Activated T-cell treated with anti-CD3 and anti-CD28 coated beads, Interleukin-2, amount 50 U/mL, for 4 hours (primary cell): ENCODE data around the gene SLC4A2. TPM values are rescaled to one million over a fixed set of nuclear protein-coding genes. Genes with fewer than 3 reads are reported as not detected.
A peak's percentile ranks its signal among the peaks of the same experiment; 100 is the strongest.
"Not testable (repeated sequence)": the region's sequence is repeated elsewhere in the genome, so short reads cannot be mapped to it uniquely, and the experiment has no call there.

Experiments used
- ATAC-seq, 2 donors: fragments of 200-7000 bp; cut with Tn5 transposase; one replicate each; pipeline ENCODE4 v1.10.0; 2021
- DNase-seq: peaks from one replicate; pipeline ENCODE4 v3.0.0-alpha.2; 2020
- H3K27me3 Mint-ChIP-seq: one replicate; pipeline ENCODE4 v1.8.0; 2021; ENCODE audit warnings: low read depth, mixed read lengths
- H3K36me3 Mint-ChIP-seq: one replicate; pipeline ENCODE4 v1.8.0; 2022; ENCODE audit warnings: mixed read lengths; ENCODE audit not compliant: insufficient read depth
- H3K4me1 Mint-ChIP-seq: one replicate; pipeline ENCODE4 v1.8.0; 2021; ENCODE audit warnings: low read depth, mixed read lengths
- H3K4me3 Mint-ChIP-seq: one replicate; pipeline ENCODE4 v1.8.0; 2021; ENCODE audit warnings: mild to moderate bottlenecking, moderate library complexity, mixed read lengths
- H3K9me3 Mint-ChIP-seq: one replicate; pipeline ENCODE4 v1.8.0; 2021; ENCODE audit warnings: mixed read lengths
- total RNA-seq, 3 donors: library from RNA; stranded (reverse); gene quantifications; one replicate each; pipeline ENCODE4 v1.2.1, GENCODE V29; 2021

Gene SLC4A2, protein sequence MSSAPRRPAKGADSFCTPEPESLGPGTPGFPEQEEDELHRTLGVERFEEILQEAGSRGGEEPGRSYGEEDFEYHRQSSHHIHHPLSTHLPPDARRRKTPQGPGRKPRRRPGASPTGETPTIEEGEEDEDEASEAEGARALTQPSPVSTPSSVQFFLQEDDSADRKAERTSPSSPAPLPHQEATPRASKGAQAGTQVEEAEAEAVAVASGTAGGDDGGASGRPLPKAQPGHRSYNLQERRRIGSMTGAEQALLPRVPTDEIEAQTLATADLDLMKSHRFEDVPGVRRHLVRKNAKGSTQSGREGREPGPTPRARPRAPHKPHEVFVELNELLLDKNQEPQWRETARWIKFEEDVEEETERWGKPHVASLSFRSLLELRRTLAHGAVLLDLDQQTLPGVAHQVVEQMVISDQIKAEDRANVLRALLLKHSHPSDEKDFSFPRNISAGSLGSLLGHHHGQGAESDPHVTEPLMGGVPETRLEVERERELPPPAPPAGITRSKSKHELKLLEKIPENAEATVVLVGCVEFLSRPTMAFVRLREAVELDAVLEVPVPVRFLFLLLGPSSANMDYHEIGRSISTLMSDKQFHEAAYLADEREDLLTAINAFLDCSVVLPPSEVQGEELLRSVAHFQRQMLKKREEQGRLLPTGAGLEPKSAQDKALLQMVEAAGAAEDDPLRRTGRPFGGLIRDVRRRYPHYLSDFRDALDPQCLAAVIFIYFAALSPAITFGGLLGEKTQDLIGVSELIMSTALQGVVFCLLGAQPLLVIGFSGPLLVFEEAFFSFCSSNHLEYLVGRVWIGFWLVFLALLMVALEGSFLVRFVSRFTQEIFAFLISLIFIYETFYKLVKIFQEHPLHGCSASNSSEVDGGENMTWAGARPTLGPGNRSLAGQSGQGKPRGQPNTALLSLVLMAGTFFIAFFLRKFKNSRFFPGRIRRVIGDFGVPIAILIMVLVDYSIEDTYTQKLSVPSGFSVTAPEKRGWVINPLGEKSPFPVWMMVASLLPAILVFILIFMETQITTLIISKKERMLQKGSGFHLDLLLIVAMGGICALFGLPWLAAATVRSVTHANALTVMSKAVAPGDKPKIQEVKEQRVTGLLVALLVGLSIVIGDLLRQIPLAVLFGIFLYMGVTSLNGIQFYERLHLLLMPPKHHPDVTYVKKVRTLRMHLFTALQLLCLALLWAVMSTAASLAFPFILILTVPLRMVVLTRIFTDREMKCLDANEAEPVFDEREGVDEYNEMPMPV
- total RNA-seq, result 100 to 1,000 TPM; 107 to 125 (median 111) TPM

- H3K4me3 Mint-ChIP-seq, result peak within 1 kb of the TSS; percentile 92
- H3K4me1 Mint-ChIP-seq, result peaks cover 32% of the 10 kb centered on the region
- no peaks in the 10 kb centered on the region for H3K9me3 Mint-ChIP-seq
- no peaks in the 10 kb centered on the region for H3K27me3 Mint-ChIP-seq
- peak; percentile 70 for DNase-seq
- H3K36me3 Mint-ChIP-seq, result no peaks in the 10 kb centered on the region
- peak; percentile 4 to 8 for ATAC-seq
Measured at GRCh38 chr7:151059367-151060112, at the start of gene SLC4A2. Gene SLC4A2 (plus strand): TSS chr7:151059589. CDS start chr7:151061988, 2,399 bp downstream.

- ATAC-seq (no peak), DNase-seq (no peak)
- Mint-ChIP-seq H3K9me3 (no peaks in the 10 kb centered on the region), H3K27me3 (no peaks in the 10 kb centered on the region), H3K4me3 (no peak overlapping the region), H3K36me3 (no peaks in the 10 kb centered on the region), H3K4me1 (peaks cover 63% of the 10 kb centered on the region)
Measured at GRCh38 chr7:151010037-151010306, 49.4 kb upstream of the SLC4A2 start.

GRCh38 chr7:151010307-151011096, 48.9 kb upstream of the SLC4A2 start:
- peak overlapping the region; percentile 60 for H3K4me3 Mint-ChIP-seq
- peaks cover 69% of the 10 kb centered on the region for H3K4me1 Mint-ChIP-seq
- peak; percentile 4 for ATAC-seq
- no peaks in the 10 kb centered on the region for H3K27me3 Mint-ChIP-seq
- H3K36me3 Mint-ChIP-seq, result no peaks in the 10 kb centered on the region
- DNase-seq, result no peak
- H3K9me3 Mint-ChIP-seq, result no peaks in the 10 kb centered on the region

DNA sequence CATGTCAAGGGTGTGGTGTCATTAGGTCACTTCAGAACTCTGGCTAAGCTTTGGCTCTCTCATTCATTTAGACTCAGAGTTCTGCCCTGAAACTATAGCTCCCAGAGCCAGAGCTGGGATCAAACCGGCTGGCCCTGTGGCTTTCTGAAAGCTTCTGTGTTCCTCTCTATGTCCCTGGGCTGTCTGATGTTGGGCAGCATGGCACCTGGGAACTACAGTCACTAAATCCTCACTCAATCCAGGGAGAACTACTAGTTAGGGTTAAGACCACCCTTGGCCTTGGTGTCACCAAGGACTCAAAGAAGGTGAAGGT, 48.3 kb upstream of the SLC4A2 start:
- Mint-ChIP-seq H3K4me3 (peak overlapping the region; percentile 60), H3K36me3 (no peaks in the 10 kb centered on the region), H3K4me1 (peaks cover 71% of the 10 kb centered on the region), H3K27me3 (no peaks in the 10 kb centered on the region), H3K9me3 (no peaks in the 10 kb centered on the region)
- DNase-seq (no peak), ATAC-seq (no peak)

- H3K27me3 Mint-ChIP-seq, H3K9me3 Mint-ChIP-seq, H3K36me3 Mint-ChIP-seq, DNase-seq, ATAC-seq: not testable (repeated sequence)
- peaks cover 75% of the 10 kb centered on the region for H3K4me1 Mint-ChIP-seq
- H3K4me3 Mint-ChIP-seq, result peak overlapping the region; percentile 29
Measured at GRCh38 chr7:151011616-151012015, 47.8 kb upstream of the SLC4A2 start.

DNA sequence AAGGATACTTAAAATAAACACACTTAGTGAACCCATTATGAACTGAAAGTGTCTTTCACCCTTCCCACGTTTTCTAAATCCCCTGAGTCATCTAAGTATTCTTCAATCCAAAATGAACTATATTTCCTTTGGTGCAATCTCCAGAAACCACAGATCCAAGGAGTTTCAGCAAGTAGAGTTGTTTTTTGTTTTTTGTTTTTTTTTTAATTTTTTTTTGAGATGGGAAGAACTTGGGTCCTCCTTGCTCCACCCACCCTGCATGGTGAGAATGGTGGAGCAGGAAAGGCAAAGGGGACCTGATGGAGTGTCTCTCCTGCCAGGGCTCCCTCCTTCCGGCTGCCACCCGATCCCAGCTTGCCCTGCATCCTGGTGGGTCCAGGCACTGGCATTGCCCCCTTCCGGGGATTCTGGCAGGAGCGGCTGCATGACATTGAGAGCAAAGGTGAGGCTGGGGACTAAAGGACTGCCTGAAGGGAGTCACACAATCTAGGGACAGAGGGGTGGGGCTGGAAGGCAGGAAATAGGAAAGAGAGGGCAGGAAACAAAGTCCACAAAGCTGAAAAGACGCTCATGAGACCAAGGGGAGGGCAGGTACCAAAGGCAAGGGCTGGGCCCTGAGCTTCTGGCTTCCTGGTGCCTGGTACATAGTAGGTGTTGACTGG, 47.2 kb upstream of the SLC4A2 start:
- ATAC-seq, result no peak
- Mint-ChIP-seq H3K36me3 (no peaks in the 10 kb centered on the region), H3K9me3 (no peaks in the 10 kb centered on the region), H3K4me3 (peak overlapping the region; percentile 37), H3K27me3 (no peaks in the 10 kb centered on the region), H3K4me1 (peaks cover 79% of the 10 kb centered on the region)
- no peak for DNase-seq

- no peak for ATAC-seq
- Mint-ChIP-seq H3K27me3 (no peaks in the 10 kb centered on the region), H3K4me1 (peaks cover 79% of the 10 kb centered on the region), H3K4me3 (peak overlapping the region; percentile 37), H3K36me3 (no peaks in the 10 kb centered on the region), H3K9me3 (no peaks in the 10 kb centered on the region)
- no peak for DNase-seq
Measured at GRCh38 chr7:151012911-151013347, 46.5 kb upstream of the SLC4A2 start.

GRCh38 chr7:151013356-151013732, 46.0 kb upstream of the SLC4A2 start:
- peaks cover 79% of the 10 kb centered on the region for H3K4me1 Mint-ChIP-seq
- peaks cover 2% of the 10 kb centered on the region for H3K27me3 Mint-ChIP-seq
- peak; percentile 0 to 2 for ATAC-seq
- DNase-seq, result no peak
- H3K4me3 Mint-ChIP-seq, result no peak overlapping the region
- H3K36me3 Mint-ChIP-seq, result no peaks in the 10 kb centered on the region
- H3K9me3 Mint-ChIP-seq, result no peaks in the 10 kb centered on the region

GRCh38 chr7:151013733-151014497, 45.5 kb upstream of the SLC4A2 start:
- ATAC-seq (peak; percentile 45 to 46), DNase-seq (peak; percentile 70)
- Mint-ChIP-seq H3K27me3 (peaks cover 3% of the 10 kb centered on the region), H3K36me3 (no peaks in the 10 kb centered on the region), H3K4me3 (peak overlapping the region; percentile 79), H3K9me3 (no peaks in the 10 kb centered on the region), H3K4me1 (peaks cover 77% of the 10 kb centered on the region)

DNA sequence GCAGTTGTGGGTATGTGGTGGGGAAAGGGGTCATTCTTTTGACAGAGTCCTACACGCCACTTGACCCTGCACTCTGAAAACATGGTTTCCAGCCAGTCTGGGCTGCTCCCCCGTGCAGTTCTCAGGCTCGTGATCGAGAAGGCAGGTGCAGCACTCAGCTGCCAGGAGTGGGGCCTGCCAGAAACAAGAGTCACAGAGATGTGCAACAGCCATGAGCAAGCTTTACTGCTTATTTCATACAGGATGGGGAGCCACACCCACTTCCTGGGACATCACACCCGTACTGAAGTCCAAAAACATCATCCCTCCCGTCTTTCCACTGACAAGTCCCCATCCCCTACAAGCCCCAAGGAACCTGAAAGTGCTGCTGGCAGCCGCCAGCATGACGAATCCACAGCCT, 44.4 kb upstream of the SLC4A2 start:
- ATAC-seq, result no peak
- no peaks in the 10 kb centered on the region for H3K36me3 Mint-ChIP-seq
- no peak for DNase-seq
- peaks cover 8% of the 10 kb centered on the region for H3K27me3 Mint-ChIP-seq
- peaks cover 81% of the 10 kb centered on the region for H3K4me1 Mint-ChIP-seq
- H3K9me3 Mint-ChIP-seq, result no peaks in the 10 kb centered on the region
- peak overlapping the region; percentile 79 for H3K4me3 Mint-ChIP-seq

DNA sequence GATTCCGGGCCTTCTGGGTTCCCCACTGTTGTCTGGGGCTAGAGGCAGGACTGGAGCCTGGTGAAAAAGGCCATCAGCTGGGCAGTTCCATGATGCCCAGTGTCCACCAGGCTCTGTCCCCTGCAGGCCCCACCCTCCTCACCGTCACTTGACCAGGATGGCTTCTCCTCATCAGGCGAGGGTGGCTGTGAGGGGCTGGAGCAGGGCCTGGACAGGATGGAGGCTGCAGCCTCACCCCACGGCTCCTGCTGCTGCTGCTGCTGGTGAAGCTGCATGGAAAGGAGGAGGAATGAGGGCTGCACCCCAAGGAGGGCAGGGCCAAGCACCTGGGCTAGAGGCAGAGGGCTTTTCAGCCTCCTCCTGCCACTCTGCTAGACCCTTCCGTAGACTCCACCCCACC, 43.4 kb upstream of the SLC4A2 start:
- H3K36me3 Mint-ChIP-seq, result no peaks in the 10 kb centered on the region
- no peaks in the 10 kb centered on the region for H3K9me3 Mint-ChIP-seq
- peaks cover 71% of the 10 kb centered on the region for H3K4me1 Mint-ChIP-seq
- H3K27me3 Mint-ChIP-seq, result peaks cover 17% of the 10 kb centered on the region
- ATAC-seq (no peak), DNase-seq (no peak)
- H3K4me3 Mint-ChIP-seq, result no peak overlapping the region

DNA sequence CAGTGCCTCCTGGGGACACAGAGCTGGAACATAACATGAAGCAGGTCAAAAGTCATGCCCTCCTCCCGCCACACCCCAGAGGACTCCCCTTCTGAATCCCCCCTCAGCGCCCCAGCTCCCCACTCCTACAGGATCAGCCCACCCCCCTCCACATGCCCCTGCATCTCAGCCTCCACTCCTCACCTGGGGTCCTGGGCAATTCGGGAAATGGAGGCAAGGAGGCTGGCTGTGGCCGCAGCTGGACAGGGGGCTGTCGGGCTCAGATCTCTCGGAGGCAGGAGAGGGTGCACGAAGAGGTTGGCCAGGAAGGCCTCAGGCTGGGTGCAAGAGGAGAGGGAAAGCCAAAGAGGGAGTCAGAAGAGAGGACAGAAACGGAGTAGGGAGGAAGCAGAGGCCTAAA, 42.9 kb upstream of the SLC4A2 start:
- no peaks in the 10 kb centered on the region for H3K36me3 Mint-ChIP-seq
- peaks cover 17% of the 10 kb centered on the region for H3K27me3 Mint-ChIP-seq
- ATAC-seq, result no peak
- H3K4me3 Mint-ChIP-seq, result no peak overlapping the region
- peaks cover 67% of the 10 kb centered on the region for H3K4me1 Mint-ChIP-seq
- no peak for DNase-seq
- H3K9me3 Mint-ChIP-seq, result no peaks in the 10 kb centered on the region
